Stomach (tissue), 9 donors: Measurements from ENCODE around the gene TBCD. TPM values are rescaled to one million over a fixed set of nuclear protein-coding genes. Genes with fewer than 3 reads are reported as not detected.

Experiments
- DNase-seq, 2 donors: peaks; one replicate each; pipeline versions ENCODE4 v3.0.0 to v3.0.0-alpha.2; 2013 to 2019
- H3K27ac ChIP-seq, 5 donors: fragments of 200-600 bp in 4 of 5; sonication (generic) in 4 of 5; one replicate each; pipeline ENCODE4 v1.5.1; 2013 to 2019; ENCODE audit warnings: mild to moderate bottlenecking in 1 of 5, moderate library complexity in 1 of 5
- H3K27me3 ChIP-seq, 3 donors: fragments of 200-600 bp; sonication (generic); one replicate each; pipeline ENCODE4 v1.5.1; 2017 to 2019; ENCODE audit warnings: mixed run types in 1 of 3
- H3K36me3 ChIP-seq, 4 donors: fragments of 200-600 bp; sonication (generic); 1 replicate in 3 of 4; 2 replicates in 1 of 4; pipeline ENCODE4 v1.5.1; 2016 to 2019
- H3K4me1 ChIP-seq, 4 donors: fragments of 200-600 bp; sonication (generic); one replicate each; pipeline ENCODE4 v1.5.1; 2016 to 2019
- H3K4me3 ChIP-seq, 4 donors: fragments of 200-600 bp; sonication (generic) in 3 of 4; one replicate each; pipeline ENCODE4 v1.5.1; 2016 to 2019; ENCODE audit warnings: mild to moderate bottlenecking in 1 of 4
- H3K9me3 ChIP-seq, 4 donors: fragments of 200-600 bp; sonication (generic); one replicate each; pipeline ENCODE4 v1.5.1; 2016 to 2019
- EP300 ChIP-seq: sonication (generic); formaldehyde crosslinking; IDR thresholded peaks from one replicate; pipeline ENCODE4 v1.6.1; 2017; ENCODE audit warnings: antibody characterized with exemption
- POLR2A ChIP-seq, 4 donors: fragments of 450-650 bp; IDR thresholded peaks; one replicate each; pipeline ENCODE4 v1.6.1; 2016; ENCODE audit warnings: antibody characterized with exemption in 4 of 4, control low read depth in 2 of 4, mild to moderate bottlenecking in 1 of 4, moderate library complexity in 1 of 4
- POLR2AphosphoS5 ChIP-seq, 3 donors: sonication (generic); formaldehyde crosslinking; IDR thresholded peaks; one replicate each; pipeline ENCODE4 v1.6.1; 2016; ENCODE audit warnings: antibody characterized with exemption in 3 of 3
- WGBS, 5 donors: extraction: QIAGEN DNeasy Blood & Tissue Kit in 3 of 5; methylation state at CpG; one replicate each; pipeline versions ENCODE4 v1.1.5 to v1.1.7; 2013 to 2018; 5-methylcytosine and 5-hydroxymethylcytosine counted together
- intact Hi-C: fragments of 100-400 bp; cut with DNase I; formaldehyde crosslinking; loops from one replicate; pipeline ENCODE4 v1.15.1; 2023; ENCODE audit warnings: low total_unique reads
- polyA plus RNA-seq, 3 donors: library from polyadenylated mRNA; stranded (reverse); fragments of 200-250 nt; gene quantifications; one replicate each; pipeline ENCODE4 v1.2.3, GENCODE V29; 2013
- total RNA-seq, 5 donors: library from RNA; depleted of rRNA; stranded (reverse); fragments of >200 nt; gene quantifications; one replicate each; pipeline versions ENCODE4 v1.1.0 to v1.2.3, GENCODE V29; 2014 to 2016
- TF ChIP-seq, protein P1 (sequence below), 7 experiments: fragments of 450-650 bp in 4 of 7; fragments of 200-600 bp in 3 of 7; sonication (generic) in 3 of 7; IDR thresholded peaks; one replicate each; pipeline ENCODE4 v1.5.1; 2016 to 2019; ENCODE audit warnings: antibody characterized with exemption in 7 of 7, control low read depth in 2 of 7, mild to moderate bottlenecking in 1 of 7
- donor health status: healthy with polysubstance abuse.
- donor health status: Bipolar disorder and iron deficiency.
- donor health status: healthy.

The TBCD gene
- total and polyA plus RNA-seq, 8 donors, result 51.2 to 155 (median 101) TPM

DNA sequence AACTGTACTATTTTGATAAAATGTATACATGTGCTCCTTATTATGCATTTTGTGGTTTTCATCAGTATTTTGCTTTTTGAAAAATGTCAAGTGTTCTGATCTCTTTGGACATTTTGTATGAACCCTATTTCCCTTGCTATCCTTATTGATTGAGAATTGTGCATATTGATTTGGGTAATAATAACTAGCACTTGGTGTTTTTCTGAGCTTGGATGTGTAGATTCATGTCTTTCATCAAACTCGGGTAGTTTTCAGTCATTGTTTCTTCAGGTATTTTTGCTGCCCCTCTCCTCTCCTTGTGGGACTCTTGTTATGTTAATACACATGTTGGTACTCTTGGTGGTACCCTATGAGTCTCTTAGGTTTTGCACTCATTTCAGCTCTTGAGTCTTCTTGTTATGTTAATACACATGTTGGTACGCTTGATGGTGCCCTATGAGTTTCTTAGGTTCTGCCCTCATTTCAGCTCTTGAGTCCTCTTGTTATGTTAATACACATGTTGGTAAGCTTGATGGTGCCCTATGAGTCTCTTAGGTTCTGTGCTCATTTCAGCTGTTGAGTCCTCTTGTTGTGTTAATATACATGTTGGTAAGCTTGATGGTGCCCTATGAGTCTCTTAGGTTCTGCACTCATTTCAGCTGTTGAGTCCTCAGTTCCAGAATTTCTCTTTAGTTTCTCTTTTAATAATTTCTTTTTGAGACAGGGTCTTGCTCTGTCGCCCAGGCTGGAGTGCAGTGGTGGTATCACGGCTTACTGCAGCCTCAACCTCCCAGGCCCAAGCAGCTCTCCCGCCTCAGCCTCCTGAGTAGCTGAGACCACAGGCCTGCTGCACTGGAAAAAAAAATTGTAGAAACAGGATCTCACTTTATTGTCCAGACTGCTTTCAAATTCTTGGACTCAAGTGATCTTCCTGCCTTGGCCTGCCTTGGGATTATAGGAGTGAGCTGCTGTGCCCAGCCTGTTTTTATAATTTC is 68.7 kb downstream of the TBCD start:
- Histone ChIP-seq H3K27me3 (no peaks in the 10 kb centered on the region), H3K27ac (no peak overlapping the region), H3K4me1 (no peaks in the 10 kb centered on the region), H3K4me3 (no peak overlapping the region), H3K9me3 (peaks cover 0 to 20% (median 7%) of the 10 kb centered on the region in 4 donors), H3K36me3 (peaks cover 22 to 66% (median 48%) of the 10 kb centered on the region in 4 donors)
- 92 to 100% (median 95%) methylated on average over 5 of the region's 5 CpGs for WGBS, 5 donors
- intact Hi-C loops, result no loop called here
- DNase-seq, result peak in 1 of 2 donors; percentile 7
- TF ChIP-seq POLR2AphosphoS5 (IDR thresholded peaks at IDR 0.05) (no peak), POLR2A (IDR thresholded peaks at IDR 0.05) (no peak), EP300 (no peak)
- TF ChIP-seq, protein P1, sequence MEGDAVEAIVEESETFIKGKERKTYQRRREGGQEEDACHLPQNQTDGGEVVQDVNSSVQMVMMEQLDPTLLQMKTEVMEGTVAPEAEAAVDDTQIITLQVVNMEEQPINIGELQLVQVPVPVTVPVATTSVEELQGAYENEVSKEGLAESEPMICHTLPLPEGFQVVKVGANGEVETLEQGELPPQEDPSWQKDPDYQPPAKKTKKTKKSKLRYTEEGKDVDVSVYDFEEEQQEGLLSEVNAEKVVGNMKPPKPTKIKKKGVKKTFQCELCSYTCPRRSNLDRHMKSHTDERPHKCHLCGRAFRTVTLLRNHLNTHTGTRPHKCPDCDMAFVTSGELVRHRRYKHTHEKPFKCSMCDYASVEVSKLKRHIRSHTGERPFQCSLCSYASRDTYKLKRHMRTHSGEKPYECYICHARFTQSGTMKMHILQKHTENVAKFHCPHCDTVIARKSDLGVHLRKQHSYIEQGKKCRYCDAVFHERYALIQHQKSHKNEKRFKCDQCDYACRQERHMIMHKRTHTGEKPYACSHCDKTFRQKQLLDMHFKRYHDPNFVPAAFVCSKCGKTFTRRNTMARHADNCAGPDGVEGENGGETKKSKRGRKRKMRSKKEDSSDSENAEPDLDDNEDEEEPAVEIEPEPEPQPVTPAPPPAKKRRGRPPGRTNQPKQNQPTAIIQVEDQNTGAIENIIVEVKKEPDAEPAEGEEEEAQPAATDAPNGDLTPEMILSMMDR (IDR thresholded peaks at IDR 0.05), result no peak

DNA sequence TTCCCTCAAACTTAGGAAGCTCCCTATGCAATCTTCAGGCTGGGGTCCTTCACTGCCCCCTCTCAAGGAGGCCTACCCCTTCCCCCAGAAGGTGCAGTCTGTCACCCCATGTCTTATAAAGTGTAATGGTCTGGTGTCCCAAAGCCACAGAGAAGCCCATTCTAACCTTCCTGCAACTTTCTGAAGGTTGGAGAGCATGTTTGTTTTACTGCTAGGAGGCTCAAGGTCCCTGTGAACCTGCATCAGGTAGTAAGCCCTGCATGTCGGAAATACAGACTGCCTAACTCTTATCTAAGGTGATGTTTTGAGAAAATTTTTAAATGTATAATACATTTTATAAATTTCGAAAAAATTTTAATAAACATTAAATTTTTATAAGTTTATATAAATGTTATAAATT is 69.7 kb downstream of the TBCD start:
- H3K27me3 ChIP-seq, result no peaks in the 10 kb centered on the region
- peaks cover 18 to 56% (median 39%) of the 10 kb centered on the region in 4 donors for H3K36me3 ChIP-seq
- WGBS, 5 donors, result 88 to 99% (median 95%) methylated on average over 2 of the region's 2 CpGs
- no peak overlapping the region for H3K4me3 ChIP-seq
- intact Hi-C loops, result no loop called here
- H3K9me3 ChIP-seq, result peaks cover 0 to 20% (median 7%) of the 10 kb centered on the region in 4 donors
- no peak for DNase-seq
- no peaks in the 10 kb centered on the region for H3K4me1 ChIP-seq
- TF ChIP-seq, protein P1 (IDR thresholded peaks at IDR 0.05), result no peak
- TF ChIP-seq POLR2AphosphoS5 (IDR thresholded peaks at IDR 0.05) (no peak), POLR2A (IDR thresholded peaks at IDR 0.05) (no peak), EP300 (no peak)
- H3K27ac ChIP-seq, result no peak overlapping the region

DNA sequence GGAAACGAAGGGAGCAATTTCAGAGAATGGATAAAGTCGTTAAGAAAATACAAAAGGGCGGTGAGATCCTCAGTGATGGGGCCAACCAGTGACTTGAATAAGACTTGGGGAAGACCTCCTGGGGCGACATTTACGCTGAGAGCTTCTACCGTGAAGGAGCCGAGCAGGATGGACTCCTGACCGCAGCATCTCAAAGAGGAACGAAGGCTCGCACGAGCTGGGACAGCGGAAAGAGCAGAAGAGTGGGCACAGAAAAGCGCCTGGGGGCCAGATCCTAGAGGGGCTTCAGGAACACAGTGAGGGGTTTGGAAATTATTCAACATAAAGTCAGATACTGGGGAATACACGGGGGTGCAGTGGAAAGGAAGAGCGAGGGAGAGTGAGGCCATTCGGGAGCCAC is 70.4 kb downstream of the TBCD start:
- Histone ChIP-seq H3K4me1 (no peaks in the 10 kb centered on the region), H3K9me3 (peaks cover 0 to 20% (median 7%) of the 10 kb centered on the region in 4 donors), H3K27me3 (no peaks in the 10 kb centered on the region), H3K4me3 (no peak overlapping the region), H3K27ac (no peak overlapping the region), H3K36me3 (peaks cover 16 to 55% (median 37%) of the 10 kb centered on the region in 4 donors)
- 92 to 97% (median 93%) methylated on average over 16 of the region's 16 CpGs for WGBS, 5 donors
- TF ChIP-seq POLR2AphosphoS5 (IDR thresholded peaks at IDR 0.05) (no peak), POLR2A (IDR thresholded peaks at IDR 0.05) (no peak), EP300 (no peak)
- TF ChIP-seq, protein P1 (IDR thresholded peaks at IDR 0.05), result no peak
- DNase-seq, result no peak
- intact Hi-C loops, result no loop called here

DNA sequence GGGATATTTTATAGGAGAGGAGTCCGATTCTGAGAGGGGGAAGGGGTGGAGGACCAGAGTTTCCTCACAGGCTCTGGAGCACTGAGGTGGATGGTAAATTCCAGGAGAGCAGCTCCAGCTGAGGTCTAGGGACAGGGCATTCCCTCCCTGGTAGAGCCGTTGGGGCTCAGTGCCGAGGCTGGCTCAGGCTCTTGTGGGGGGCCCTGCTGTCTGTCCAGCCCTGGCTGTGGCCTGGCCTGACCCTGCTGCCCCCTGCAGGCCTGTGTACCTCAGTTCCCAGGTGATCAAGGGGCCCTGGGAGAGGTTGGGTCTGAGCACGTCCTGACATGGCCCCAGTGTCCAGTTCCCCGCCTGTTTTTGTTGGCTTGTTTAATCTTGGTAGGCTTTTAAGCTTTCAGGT is 71.1 kb downstream of the TBCD start:
- H3K27ac ChIP-seq, result no peak overlapping the region
- DNase-seq, result no peak
- peaks cover 0 to 20% (median 7%) of the 10 kb centered on the region in 4 donors for H3K9me3 ChIP-seq
- H3K27me3 ChIP-seq, result no peaks in the 10 kb centered on the region
- TF ChIP-seq, protein P1 (IDR thresholded peaks at IDR 0.05), result no peak
- TF ChIP-seq EP300, result no peak
- TF ChIP-seq POLR2AphosphoS5 (IDR thresholded peaks at IDR 0.05), result no peak
- TF ChIP-seq POLR2A (IDR thresholded peaks at IDR 0.05), result no peak
- H3K4me3 ChIP-seq, result no peak overlapping the region
- 82 to 89% (median 84%) methylated on average over 5 of the region's 5 CpGs for WGBS, 5 donors
- H3K36me3 ChIP-seq, result peaks cover 17 to 55% (median 37%) of the 10 kb centered on the region in 4 donors
- H3K4me1 ChIP-seq, result no peaks in the 10 kb centered on the region
- intact Hi-C loops, result no loop called here
